Activated CD8-positive, alpha-beta memory T cell treated with anti-CD3 and anti-CD28 coated beads, Interleukin-2, amount 50 U/mL, for 48 hours (primary cell): Measurements from ENCODE around the gene ABCA4.

Experiments used
- DNase-seq: peaks from one replicate; pipeline ENCODE4 v3.0.0-alpha.2; 2020

ABCA4 gene

DNA sequence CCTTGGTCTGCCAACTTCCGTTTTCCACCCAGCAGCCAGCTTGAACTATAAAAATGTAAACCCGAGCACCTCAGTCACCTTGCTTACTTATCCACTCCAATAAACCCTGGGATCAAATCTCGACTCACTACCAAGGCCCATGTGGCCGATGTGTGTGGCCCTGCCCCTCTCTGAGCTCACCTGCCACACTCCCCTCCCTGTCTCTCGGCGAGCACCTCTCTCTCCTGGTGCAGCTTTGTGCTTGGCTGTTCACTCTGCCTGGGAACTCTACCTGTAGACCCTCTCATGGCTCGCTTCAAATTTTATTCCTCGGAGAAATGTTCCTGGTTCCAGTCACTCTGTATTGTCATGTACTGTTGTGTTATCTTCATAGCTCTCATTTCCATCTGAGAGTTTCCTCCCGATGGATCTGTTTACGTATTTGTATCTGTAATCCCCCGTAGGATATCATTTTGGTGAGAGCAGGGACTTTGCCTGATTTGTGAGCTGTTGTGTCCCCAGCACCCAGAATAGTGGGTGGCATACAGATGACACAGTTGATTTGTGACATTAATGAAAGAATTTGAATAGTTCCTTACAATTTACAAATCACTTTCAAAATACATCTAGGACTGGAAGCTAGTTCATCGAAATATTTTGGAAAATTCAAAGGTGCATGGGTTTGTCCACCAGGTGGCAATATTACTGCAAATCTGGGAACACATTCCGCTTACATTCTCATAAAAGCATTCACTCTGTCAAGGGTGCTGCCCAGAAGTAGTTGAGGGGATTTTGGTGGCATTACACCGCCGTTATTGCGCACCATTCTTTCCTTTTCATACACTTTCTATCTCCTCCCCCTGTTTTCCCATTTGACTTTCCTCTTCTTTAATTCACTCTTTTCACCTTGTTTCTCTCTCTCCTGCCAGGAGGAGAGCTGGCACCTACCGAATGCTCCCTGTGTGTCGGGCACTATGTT is 95.3 kb downstream of the ABCA4 start:
- DNase-seq: no peak

DNA sequence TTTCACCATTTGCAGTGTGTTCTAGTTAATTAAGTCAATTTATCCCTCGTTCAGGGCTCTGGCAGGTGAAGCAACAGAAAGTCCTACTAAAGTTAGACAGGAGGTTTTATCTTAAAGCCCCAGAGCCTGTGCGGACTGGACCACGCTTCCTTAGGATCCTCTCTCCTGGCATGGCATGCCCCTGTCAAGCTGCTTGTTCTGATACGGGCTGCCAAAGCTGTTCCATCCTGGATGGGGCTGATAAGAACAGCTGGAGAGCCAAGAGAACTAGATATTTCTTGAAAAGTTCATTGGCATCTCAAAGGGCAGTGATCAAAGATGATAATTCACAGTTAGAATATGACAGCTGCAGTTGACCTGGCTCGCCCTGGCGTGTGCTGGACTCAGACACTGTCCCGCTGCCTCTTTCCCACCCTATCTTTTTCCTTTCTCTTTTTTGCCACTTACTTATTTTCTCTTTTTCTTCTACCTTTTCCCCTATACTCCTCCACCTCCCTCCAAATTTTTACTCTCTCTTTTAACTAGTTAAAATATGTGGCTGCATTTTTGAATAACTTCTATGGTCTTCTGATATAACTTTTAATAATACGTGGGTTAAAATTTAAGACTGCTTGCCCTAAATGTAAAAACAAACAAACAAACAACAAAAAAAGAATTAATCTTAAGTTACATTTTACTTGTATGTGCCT is 96.7 kb downstream of the ABCA4 start:
- DNase-seq: no peak

DNA sequence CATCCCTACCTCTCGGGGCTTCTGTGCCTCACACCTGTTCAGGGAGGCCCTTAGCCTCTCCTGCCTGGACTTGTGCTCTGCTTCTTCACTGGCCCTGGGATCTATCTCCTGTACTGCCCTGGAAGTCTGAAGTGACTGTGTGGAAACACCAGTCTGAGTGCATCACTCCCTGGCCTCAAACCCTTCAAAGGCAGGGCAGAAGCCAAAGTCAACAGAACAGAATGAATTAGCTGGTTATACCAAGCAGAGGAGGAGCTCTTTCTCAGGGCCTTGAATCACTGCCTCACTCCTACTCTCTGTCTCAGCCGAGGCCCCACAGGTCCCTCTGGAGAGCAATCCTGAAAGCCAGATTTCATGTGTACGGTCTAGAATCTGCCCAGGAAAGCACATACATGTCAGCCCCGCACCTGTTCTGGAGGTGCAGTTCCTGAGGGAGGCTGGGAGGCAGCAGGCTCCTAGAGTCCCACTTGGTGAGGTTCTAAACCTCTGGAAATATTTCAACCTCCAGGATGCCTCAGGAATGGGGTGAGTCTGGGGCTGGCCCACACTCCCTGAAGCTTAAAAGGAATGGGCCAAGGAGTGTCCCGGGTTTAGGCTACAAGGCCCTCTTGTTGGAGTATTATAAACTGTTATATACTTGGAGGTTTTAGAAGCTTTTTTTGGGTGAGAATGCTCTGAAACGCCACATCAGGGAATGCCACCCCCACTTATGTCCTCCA is 98.3 kb downstream of the ABCA4 start:
- DNase-seq: no peak

DNA sequence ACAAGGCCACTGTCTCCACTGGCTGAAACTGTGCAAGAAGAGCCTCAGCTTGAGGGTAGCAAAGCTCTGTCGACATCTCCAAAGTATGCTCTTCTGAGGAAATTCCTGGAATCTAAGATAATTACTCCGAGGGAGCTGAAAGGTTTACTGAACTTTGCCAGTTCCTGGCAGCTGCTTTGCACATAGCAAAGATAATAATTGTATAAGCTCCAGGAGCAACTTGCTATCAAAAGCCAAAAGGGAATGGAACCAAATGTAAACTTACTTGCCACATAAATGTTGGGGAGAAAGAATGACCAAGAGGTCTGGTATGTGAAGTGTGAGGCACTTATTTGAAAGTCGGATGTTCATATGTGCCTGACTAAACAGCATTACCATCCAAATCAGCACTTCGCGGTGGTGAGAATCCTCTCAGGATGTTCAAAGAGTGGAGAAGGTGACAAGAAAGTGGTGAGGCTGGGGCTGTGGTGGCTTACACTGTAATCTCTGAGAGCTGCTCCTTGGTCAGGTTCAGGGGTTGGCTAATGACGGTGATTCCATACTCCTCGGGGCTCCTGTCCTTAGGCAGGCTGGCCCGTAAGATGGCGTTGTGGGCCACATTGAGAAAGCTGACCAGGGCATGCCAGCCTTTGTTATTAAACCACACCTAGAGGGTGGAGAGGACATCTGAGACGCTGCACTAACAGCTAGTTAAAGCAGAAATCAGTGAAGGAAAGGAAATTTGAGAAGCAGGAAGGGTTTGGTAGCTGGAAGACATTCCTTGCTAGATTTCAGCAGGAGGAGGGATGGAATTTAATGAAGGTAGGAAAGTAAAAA is 100.0 kb downstream of the ABCA4 start:
- DNase-seq: no peak

DNA sequence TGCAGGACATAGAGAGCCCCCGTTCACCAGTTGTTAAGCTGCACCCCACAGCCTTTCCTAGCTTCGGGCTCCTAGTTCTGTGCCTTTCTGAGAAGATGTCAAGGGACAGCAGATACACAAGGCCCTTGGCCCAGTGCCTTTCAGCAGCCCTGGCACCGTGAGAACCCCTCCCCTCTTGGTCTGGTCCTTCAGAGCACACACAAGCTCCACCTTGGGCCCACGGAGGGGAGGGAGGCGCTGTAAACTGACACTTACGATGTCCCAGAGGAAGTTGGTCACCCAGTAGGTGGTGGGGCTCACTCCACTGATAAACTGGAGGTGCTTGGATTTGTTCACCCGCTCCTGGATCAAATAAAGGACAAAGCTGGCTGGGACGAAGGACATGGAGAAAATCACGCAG is 101.6 kb downstream of the ABCA4 start:
- no peak for DNase-seq

DNA sequence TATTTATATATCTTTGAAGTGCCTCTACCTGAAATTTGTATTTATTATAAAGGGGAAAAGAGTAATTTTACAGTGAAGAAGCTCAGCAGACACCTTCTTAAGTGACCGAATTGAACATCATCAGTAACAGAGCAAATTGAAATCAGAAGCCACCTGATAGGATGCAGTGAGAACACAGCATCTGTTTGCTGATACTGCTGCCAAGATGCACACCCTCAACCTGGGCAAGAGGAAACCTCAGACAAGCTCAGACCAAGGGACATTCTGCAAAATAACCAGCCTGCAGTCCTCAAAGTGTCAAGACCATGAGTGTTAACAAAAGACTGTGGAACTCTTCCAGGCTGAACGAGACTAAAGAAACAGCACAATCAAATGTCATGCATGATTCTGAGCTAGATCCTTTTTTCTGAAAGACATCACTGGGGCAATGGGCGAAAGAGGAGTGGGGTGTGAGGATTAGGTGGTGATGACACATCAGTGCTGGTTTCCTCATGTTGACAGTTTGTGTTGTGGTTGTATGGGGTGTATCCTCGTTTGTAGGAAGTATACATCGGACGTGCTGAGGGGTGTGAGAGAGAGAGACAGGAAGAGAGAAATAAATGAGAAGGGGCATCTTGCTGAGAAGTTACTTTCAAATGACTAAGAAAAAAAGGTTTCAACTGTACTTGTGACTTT is 103.7 kb downstream of the ABCA4 start:
- DNase-seq: no peak

DNA sequence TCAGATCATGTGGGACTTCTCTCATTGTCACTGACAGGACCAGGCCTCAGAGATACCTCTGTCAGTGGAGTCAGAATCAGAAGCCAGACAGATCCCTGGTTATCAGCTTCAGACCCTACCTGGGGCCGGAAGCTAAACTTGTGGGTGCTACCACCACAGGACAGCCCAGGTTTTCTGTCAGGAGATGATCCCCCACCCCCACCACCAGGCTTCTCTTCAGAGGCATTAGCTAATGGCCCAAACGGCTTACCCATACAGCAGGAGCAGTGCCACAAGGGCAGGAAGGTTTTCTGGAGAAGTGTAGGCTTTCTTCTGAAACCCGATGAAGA is 105.5 kb downstream of the ABCA4 start:
- DNase-seq: no peak

DNA sequence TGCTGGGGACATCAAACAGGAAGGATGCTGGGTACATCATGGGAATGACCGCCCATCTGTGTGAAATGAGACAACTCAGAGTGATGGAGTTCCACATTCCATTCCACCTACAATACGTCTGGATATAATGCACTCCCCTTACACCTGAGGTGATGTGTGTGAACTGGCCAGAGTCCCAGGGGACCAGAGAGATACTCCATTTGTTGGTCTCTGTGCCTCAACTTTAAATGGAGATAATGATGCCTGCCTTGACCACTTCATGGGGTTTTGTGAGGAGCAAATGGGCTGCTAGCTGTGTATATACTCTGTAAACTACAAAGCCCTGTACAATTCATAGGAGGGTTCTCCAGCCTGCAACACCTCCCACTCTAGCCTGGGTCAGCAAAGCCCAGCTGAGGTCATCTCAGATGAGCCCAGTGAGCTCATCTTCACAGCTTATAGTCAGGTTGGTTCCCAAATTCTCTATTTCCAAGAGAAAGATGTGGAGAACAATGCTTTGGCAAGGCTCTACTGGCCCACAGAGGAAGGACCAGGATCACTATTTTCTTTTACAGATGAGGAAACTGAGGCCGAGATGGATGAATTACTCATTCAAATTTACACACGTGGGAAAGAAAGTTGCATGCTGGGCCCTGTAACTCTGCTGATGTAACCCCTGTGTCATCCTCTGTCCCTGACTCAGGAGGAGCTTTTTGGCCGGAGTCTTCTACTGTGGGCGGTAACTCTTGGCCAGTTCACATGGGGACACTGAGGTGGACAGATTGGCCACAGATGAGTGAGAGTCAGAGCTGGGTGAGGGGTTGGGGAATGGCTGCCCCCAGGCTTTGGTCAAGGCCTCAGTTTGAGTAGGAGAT is 106.1 kb downstream of the ABCA4 start:
- DNase-seq: no peak

DNA sequence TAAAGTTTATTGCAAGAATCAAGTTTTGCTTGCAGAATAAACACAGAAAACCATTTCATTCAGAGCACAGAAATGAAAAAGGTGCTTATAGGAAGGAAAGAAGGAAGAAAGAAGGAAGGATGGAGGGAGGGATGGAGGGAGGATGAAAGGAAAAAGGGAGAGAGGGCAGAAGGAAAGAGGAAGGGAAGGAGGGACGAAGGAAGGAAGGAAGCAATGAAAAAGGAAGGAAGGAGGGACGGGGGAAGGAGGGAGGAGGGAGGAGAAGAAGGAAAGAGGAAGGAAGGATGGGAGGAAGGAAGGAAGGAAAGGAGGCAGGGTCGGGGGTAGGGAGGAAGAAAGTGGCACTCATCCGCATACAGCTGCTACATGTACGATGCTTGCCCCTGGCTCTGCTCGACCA is 106.9 kb downstream of the ABCA4 start:
- DNase-seq: no peak

DNA sequence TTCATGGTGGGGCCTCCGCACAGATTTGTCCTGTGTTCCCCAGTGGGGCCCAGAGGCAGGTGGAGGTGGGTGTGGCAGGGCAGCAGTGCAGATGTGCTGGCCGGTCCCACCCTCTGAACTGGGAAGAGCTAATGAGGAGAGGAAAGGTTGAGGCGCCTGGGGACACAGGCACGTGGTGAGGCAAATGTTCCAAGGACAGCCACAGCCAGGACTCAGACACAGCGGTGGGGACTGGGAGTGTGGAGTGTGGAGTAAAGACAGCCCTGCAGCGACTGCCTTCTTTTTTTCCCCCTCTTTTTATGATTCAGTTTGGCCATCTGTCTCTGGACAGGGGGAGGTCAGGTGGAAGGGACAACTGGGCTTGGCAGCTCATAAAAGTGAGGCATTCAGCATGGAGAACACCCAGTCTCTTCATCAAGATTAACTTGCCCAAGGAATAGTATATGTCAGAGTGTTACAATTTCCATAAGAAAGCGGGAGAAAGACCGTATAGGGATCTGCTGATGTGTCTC is 107.5 kb downstream of the ABCA4 start:
- DNase-seq: no peak

DNA sequence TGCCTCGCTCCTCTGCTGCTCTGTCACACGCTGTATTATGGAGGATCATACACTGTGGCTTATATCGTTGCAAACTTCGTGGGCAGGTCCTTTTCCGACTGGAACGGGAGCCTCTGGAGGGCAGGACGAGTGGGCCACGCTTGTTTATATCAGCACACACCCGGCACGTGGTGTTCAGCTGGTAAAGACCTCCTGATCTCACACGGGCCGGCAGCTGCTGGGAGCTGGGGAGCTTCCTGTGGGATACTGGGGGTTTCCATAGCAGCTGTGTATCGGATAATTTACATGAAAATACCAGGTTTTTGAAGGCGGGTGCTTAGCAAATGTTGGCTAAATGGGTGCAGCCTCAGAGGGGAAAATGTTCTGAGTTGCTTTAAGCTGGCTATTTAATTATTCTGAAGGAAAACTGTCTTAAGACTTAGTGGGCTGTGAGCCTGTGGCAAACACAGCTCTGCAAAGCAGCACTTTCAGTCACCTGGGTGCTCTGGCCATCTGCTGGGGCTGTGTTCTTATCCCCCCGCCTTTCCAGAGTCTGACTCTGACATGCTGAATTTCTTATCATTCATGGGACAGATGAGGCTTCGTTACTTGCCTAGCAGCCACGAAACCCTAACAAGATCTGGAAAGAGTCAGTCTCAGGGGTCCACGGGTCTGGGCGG is 108.1 kb downstream of the ABCA4 start:
- no peak for DNase-seq

DNA sequence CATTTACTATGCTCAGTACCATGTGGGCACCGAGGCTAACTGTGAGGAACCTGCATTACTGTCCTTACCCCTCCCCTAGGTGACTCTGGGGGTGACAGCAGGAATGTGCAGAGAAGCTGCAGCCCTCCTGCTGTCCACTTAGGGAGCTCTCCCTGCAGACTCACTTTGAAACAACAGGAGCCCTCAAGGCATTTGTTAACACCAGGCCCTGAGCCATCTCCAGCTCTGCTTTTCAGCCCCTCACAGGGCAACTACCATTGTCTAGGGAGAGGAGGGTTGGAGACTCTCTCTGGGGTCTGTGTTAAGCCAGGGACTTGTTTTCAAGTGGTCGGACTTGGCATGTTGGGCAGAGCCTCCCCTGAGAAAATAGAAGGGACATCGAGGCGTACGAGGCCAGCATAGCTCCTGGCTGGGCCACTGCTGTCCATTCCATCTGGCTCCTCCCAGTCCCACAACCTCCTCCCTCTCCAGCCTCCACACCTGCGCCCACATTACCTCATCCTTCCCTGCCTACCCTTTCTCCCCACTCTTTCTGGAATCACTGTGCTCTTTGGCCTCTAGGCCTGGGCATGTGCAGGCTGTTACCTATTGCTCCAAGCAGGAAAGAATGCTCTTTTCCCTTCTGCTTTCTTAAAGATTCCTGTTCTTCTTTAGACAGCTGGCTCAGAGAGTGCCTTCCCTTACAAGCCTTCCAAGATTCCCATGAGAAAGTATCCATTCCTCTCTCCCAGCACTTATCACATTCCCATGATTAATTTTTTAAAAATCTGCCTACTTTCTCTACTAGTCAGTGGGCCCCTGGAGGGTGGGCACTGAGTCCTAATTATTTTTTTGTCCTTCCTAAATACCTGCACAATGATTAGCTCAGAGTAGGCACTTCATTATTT is 109.0 kb downstream of the ABCA4 start:
- no peak for DNase-seq

DNA sequence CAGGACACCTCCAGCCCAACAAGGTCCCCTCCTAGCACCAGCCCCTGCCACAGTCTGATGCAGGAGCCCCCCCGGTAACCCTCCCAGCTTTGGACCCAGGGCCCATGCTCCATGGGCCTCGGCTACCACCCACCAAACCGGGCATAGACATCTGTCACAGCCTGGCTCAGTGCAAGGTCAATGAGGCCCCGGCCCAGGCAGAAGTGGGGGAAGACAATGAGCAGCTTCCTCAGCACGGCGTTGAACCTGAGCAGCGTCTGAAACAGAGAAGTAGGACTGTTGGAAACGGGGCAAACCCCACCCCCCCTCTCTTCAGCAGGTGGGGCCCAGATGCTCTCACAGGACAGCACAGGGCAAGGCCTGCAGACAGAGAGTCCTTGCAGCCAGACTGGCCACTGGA is 109.8 kb downstream of the ABCA4 start:
- DNase-seq: no peak

DNA sequence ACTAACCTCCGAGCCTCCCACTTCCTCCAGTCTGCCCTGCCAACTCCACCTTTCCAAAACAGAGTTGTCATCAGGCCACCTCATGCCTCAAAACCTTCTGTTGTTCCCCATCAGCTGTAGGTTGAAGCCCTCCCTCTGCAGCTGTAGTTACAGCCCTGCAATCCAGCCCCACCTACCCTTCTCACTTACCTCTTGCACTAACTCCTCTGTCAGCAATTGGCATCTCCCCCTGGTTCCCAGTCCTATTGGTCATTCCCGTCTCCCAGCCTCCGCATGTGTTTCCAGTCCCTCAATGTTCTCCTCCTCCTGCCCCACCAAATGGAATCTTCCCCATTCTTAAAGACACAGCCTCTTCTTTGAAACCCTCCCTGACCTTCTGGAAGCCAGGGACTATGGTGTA is 111.6 kb downstream of the ABCA4 start:
- no peak for DNase-seq

DNA sequence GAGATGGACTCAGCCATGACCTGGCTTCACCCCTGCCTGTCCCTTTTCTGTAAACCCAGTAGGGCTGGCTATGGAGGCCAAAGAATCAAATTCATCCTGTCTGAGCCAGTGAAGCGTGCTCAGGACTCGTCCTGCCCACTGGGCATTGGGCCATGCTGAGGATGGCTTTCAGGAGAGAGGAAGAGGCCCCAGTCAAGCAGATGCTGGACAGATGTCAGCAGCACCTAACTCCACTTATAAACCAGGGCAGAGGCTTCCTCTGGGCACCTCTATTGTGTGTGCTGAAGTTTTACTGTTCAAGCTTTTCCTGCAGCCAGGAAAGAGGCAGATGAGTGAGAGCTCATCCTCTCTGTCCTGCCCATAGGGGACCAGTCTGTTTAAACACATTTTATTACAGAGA is 114.3 kb downstream of the ABCA4 start:
- DNase-seq: no peak

DNA sequence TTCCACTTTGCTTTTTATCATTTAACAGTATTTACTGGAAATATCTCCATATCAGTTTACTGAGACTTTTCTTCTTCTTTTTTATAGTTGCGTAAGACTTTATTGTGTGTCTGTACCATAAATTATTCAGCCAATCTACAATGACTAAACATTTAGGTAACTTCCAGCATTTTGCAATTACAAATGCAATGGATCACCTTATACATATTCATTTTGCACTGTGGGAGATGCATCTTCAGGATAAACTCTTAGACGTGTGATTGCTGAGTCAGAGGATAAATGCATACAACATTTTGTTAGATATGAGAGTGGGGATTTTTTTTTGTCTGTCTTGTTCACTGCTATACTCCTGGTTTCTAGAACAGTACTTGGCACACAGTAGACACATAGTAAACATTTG is 116.0 kb downstream of the ABCA4 start:
- DNase-seq: no peak

DNA sequence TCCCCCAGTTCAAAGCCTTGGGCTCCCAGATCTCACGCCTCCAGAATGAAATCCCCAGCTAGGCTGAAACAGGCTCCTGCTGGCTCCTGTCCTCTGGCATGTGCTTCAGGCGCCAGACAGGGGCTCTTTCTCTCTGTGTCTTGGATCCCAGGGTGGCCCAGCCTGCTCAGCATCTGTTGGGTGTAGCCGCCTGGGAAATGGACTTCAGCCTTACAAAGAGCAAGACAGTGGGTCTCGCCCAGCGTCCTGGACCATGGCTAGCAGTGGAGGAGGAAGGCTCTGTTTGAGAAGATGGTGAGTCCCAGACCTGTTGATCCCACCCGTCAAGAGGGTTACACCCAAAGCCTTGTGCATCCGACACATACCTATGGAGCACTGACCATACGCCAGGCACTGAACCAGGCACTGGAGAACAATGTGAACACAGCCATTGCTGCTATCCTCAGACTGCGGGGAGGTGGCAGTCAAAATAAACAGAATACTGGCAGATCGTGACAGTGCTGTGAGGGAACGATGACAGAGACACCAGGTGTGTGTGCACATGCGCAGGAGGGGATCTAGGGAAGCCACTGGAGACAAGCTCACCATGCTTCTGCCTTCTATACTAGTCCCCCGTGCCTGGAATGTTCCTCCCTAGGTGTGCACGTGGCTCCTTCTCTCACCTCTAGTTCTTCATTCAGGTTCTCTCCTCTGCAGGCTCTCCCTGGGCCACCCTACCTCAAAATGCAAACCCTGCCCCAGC is 118.7 kb downstream of the ABCA4 start:
- no peak for DNase-seq

DNA sequence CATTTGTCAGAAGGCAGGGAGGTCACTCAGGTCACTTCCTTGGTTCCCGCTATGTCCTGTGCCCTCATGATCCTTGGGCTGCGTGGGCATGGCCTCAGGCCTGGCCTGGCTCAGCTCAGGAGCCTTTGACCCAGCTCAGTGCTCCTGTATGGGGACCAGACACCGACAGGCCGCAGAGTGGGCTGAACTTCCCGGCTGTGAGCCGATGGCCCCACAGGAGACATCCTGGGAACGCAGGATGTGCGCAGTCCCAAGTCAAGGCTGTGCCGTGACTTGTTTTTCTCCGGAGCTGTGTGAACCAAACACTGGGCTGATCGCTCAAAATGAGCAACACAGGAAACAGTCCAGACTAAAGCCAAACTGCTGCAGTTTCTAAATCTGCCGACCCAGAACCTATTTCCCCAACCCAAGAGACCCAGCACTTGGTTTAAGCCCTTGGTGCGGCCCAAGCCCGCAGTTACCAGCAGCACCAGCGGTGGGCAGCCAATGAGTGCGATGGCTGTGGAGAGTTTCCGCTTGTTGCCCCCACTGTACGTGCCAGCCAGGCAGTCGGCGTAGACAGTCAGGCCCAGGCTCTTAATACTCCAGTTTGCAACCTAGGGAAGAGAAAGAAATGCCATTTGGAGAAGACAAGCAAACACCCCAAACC is 119.4 kb downstream of the ABCA4 start:
- no peak for DNase-seq
